H1 (cell line): ENCODE data around the gene TMC6. TPM values are rescaled to one million over a fixed set of nuclear protein-coding genes. Genes with fewer than 3 reads are reported as not detected.

Source experiments
- CTCF ChIA-PET: fragments of 300-600 bp; sonication (Branson Sonifier 250); formaldehyde crosslinking; loops from one replicate; lab custom pipeline; 2021; ENCODE audit not compliant: partially characterized antibody; lab: Charles Lee
- POLR2A ChIA-PET: fragments of 300-600 bp; sonication (Branson Sonifier 250); formaldehyde crosslinking; loops from one replicate; lab custom pipeline; 2021; ENCODE audit warnings: inconsistent platforms; ENCODE audit not compliant: partially characterized antibody; lab: Charles Lee
- DNase-seq, 2 experiments: peaks; one replicate each; pipeline versions ENCODE4 v3.0.0 to v3.0.0-alpha.2; 2010 to 2022; ENCODE audit warnings: low spot score in 2 of 2, low read depth in 1 of 2, mixed read lengths in 1 of 2
- FAIRE-seq: peaks from 2 replicates; lab custom pipeline; 2011; peaks lifted over from hg19 to GRCh38; lab: Jason Lieb, UNC
- H2AFZ ChIP-seq: 2 replicates; pipeline ENCODE4 v1.8.1; 2012; ENCODE audit warnings: low read length, inconsistent platforms
- H2AK5ac ChIP-seq: 2 replicates; pipeline ENCODE4 v1.6.1; 2013; ENCODE audit warnings: low read depth, low read length
- H2BK120ac ChIP-seq: replicated peaks from 2 replicates; pipeline ENCODE3; 2013; ENCODE audit warnings: low read depth, low read length, inconsistent platforms
- H2BK12ac ChIP-seq: 2 replicates; pipeline ENCODE4 v1.6.1; 2013; ENCODE audit warnings: low read depth, low read length
- H2BK15ac ChIP-seq: 2 replicates; pipeline ENCODE4 v1.6.1; 2013; ENCODE audit warnings: low read length
- H2BK20ac ChIP-seq: 2 replicates; pipeline ENCODE4 v1.6.1; 2013; ENCODE audit warnings: low read length
- H2BK5ac ChIP-seq: 2 replicates; pipeline ENCODE4 v1.6.1; 2013; ENCODE audit warnings: low read depth, low read length
- H3K14ac ChIP-seq: 2 replicates; pipeline ENCODE4 v1.6.1; 2013; ENCODE audit warnings: inconsistent platforms; ENCODE audit not compliant: insufficient read length
- H3K18ac ChIP-seq: 2 replicates; pipeline ENCODE4 v1.6.1; 2013; ENCODE audit warnings: low read length; ENCODE audit errors: extremely low read depth
- H3K23ac ChIP-seq: 2 replicates; pipeline ENCODE4 v1.6.1; 2013; ENCODE audit warnings: inconsistent platforms; ENCODE audit not compliant: insufficient read length
- H3K23me2 ChIP-seq: 2 replicates; pipeline ENCODE4 v1.6.1; 2013; ENCODE audit warnings: low read depth, low read length
- H3K27ac ChIP-seq: 2 replicates; pipeline ENCODE4 v1.6.1; 2011; ENCODE audit warnings: low read depth, low read length, inconsistent platforms
- H3K27me3 ChIP-seq, 4 experiments: replicated peaks in 1 of 4; 1 replicate in 1 of 4; 2 replicates in 3 of 4; pipeline versions ENCODE4 v1.6.1 to v1.8.1; 2011 to 2013; ENCODE audit warnings: low read length in 3 of 4, mild to moderate bottlenecking in 3 of 4, inconsistent platforms in 2 of 4, mixed read lengths in 2 of 4, moderate library complexity in 1 of 4; ENCODE audit not compliant: control insufficient read depth in 3 of 4, insufficient read depth in 3 of 4; ENCODE audit errors: extremely low read depth in 1 of 4
- H3K36me3 ChIP-seq, 4 experiments: 2 replicates each; pipeline versions ENCODE4 v1.6.1 to v1.8.1; 2011 to 2013; ENCODE audit warnings: mild to moderate bottlenecking in 4 of 4, low read length in 3 of 4, moderate library complexity in 2 of 4, control low read depth in 1 of 4, inconsistent platforms in 1 of 4; ENCODE audit not compliant: insufficient read depth in 4 of 4, control insufficient read depth in 2 of 4
- H3K4ac ChIP-seq: replicated peaks from 2 replicates; pipeline ENCODE3; 2013; ENCODE audit warnings: low read length, low read depth, mixed read lengths, inconsistent platforms; ENCODE audit not compliant: insufficient read length
- H3K4me1 ChIP-seq, 4 experiments: replicated peaks in 1 of 4; 1 replicate in 1 of 4; 2 replicates in 3 of 4; pipeline versions ENCODE4 v1.6.1 to v1.8.1; 2011 to 2013; ENCODE audit warnings: low read length in 3 of 4, inconsistent platforms in 2 of 4, mixed read lengths in 1 of 4; ENCODE audit not compliant: insufficient read depth in 4 of 4, control insufficient read depth in 3 of 4
- H3K4me2 ChIP-seq, 2 experiments: 2 replicates each; pipeline versions ENCODE4 v1.6.1 to v1.8.1; 2011 to 2013; ENCODE audit warnings: low read depth in 2 of 2, low read length in 2 of 2, control low read depth in 1 of 2, inconsistent platforms in 1 of 2, mild to moderate bottlenecking in 1 of 2; ENCODE audit not compliant: insufficient read depth in 1 of 2
- H3K4me3 ChIP-seq, 4 experiments: fragments of 200-600, 300-600 bp in 1 of 4; sonication (generic), shearing (Covaris generic), sonication (Bioruptor Twin) in 1 of 4; 2 replicates each; pipeline versions ENCODE4 v1.5.1 to v1.8.1; 2011 to 2016; ENCODE audit warnings: low read length in 4 of 4, low read depth in 3 of 4, control low read depth in 2 of 4, inconsistent platforms in 2 of 4, mild to moderate bottlenecking in 2 of 4, mixed read lengths in 1 of 4, moderate library complexity in 1 of 4; ENCODE audit not compliant: insufficient read depth in 2 of 4; ENCODE audit errors: extremely low read depth in 1 of 4
- H3K56ac ChIP-seq: replicated peaks from 2 replicates; pipeline ENCODE3; 2013; ENCODE audit warnings: low read depth, mild to moderate bottlenecking, mixed read lengths, low read length, inconsistent platforms; ENCODE audit not compliant: insufficient read length
- H3K79me1 ChIP-seq: 2 replicates; pipeline ENCODE4 v1.6.1; 2013; ENCODE audit warnings: low read depth, low read length, control low read depth
- H3K79me2 ChIP-seq, 2 experiments: 2 replicates each; pipeline versions ENCODE4 v1.6.1 to v1.8.1; 2012 to 2013; ENCODE audit warnings: low read length in 2 of 2, mild to moderate bottlenecking in 2 of 2, inconsistent platforms in 1 of 2; ENCODE audit not compliant: insufficient read depth in 2 of 2, control insufficient read depth in 1 of 2
- H3K9ac ChIP-seq, 4 experiments: replicated peaks in 1 of 4; 1 replicate in 1 of 4; 2 replicates in 3 of 4; pipeline versions ENCODE4 v1.6.1 to v1.8.1; 2011 to 2013; ENCODE audit warnings: low read depth in 3 of 4, low read length in 3 of 4, control low read depth in 2 of 4, mild to moderate bottlenecking in 2 of 4, moderate library complexity in 2 of 4, inconsistent platforms in 1 of 4; ENCODE audit errors: extremely low read depth in 1 of 4
- H3K9me3 ChIP-seq, 2 experiments: 2 replicates each; pipeline versions ENCODE4 v1.6.1 to v1.8.1; 2012 to 2013; ENCODE audit warnings: mild to moderate bottlenecking in 2 of 2, moderate library complexity in 2 of 2, control low read depth in 1 of 2, inconsistent platforms in 1 of 2, low read depth in 1 of 2, low read length in 1 of 2, mixed read lengths in 1 of 2; ENCODE audit not compliant: insufficient read depth in 2 of 2
- H4K20me1 ChIP-seq, 2 experiments: replicated peaks in 1 of 2; 2 replicates each; pipeline versions ENCODE3 to v1.8.1; 2011 to 2013; ENCODE audit warnings: inconsistent platforms in 2 of 2, low read length in 2 of 2, mild to moderate bottlenecking in 1 of 2; ENCODE audit not compliant: insufficient read depth in 2 of 2, control insufficient read depth in 1 of 2
- H4K5ac ChIP-seq: 2 replicates; pipeline ENCODE4 v1.6.1; 2013; ENCODE audit warnings: low read length, low read depth, mixed read lengths, inconsistent platforms; ENCODE audit not compliant: insufficient read length
- H4K8ac ChIP-seq: 2 replicates; pipeline ENCODE4 v1.8.0; 2013; ENCODE audit warnings: mild to moderate bottlenecking, moderate library complexity, low read length, inconsistent platforms; ENCODE audit not compliant: insufficient read depth; ENCODE audit errors: extremely low read depth
- H4K91ac ChIP-seq: replicated peaks from 2 replicates; pipeline ENCODE3; 2013; ENCODE audit warnings: low read length, mixed read lengths, inconsistent platforms; ENCODE audit not compliant: insufficient read length
- RXRA ChIP-seq: IDR thresholded peaks from 2 replicates; pipeline ENCODE4 v1.6.1; 2011; ENCODE audit warnings: low read depth, mild to moderate bottlenecking, low read length, moderate library complexity; ENCODE audit not compliant: insufficient read depth
- SIRT6 ChIP-seq: IDR thresholded peaks from one replicate; pipeline ENCODE4 v1.7.1; 2012; ENCODE audit warnings: low read length, inconsistent platforms
- WGBS, 2 experiments: shearing (Covaris generic) in 1 of 2; methylation state at CpG; one replicate each; pipeline versions ENCODE4 v1.1.6 to v1.1.7; 2013 to 2015; ENCODE audit warnings: low lambda C conversion rate in 2 of 2, mixed read lengths in 2 of 2, inconsistent platforms in 1 of 2, low coverage in 1 of 2, missing lambda C conversion rate in 1 of 2; ENCODE audit not compliant: insufficient replicate concordance in 2 of 2, insufficient coverage in 1 of 2, insufficient read length in 1 of 2; ENCODE audit errors: extremely low coverage in 1 of 2, missing lambda C conversion rate in 1 of 2; 5-methylcytosine and 5-hydroxymethylcytosine counted together
- polyA plus RNA-seq, 7 experiments: library from polyadenylated mRNA; depleted of rRNA in 3 of 7; stranded (reverse) in 5 of 7; unstranded in 2 of 7; fragments of >200 nt in 5 of 7; fragments of 200-250 nt in 2 of 7; gene quantifications; 1 replicate in 5 of 7; 2 replicates in 1 of 7; 4 replicates in 1 of 7; pipeline versions ENCODE4 v1.2.1 to v1.2.3, GENCODE V29; 2011 to 2013; ENCODE audit warnings: missing spikeins in 2 of 7, mixed read lengths in 2 of 7
- total RNA-seq: library from RNA; stranded (reverse); fragmentation: NEBNext Ultra II Directional; extraction: Animal tissue kit (Norgen Biotek cat#: 25700); gene quantifications from 2 replicates; pipeline ENCODE4 v1.2.1, GENCODE V29; 2021

TMC6 gene
- total and polyA plus RNA-seq, 2 of the 8 experiments (the other 6 are each of a cell fraction or from before 2014, with no cell fraction given), result 39.4 to 77.6 TPM

DNA sequence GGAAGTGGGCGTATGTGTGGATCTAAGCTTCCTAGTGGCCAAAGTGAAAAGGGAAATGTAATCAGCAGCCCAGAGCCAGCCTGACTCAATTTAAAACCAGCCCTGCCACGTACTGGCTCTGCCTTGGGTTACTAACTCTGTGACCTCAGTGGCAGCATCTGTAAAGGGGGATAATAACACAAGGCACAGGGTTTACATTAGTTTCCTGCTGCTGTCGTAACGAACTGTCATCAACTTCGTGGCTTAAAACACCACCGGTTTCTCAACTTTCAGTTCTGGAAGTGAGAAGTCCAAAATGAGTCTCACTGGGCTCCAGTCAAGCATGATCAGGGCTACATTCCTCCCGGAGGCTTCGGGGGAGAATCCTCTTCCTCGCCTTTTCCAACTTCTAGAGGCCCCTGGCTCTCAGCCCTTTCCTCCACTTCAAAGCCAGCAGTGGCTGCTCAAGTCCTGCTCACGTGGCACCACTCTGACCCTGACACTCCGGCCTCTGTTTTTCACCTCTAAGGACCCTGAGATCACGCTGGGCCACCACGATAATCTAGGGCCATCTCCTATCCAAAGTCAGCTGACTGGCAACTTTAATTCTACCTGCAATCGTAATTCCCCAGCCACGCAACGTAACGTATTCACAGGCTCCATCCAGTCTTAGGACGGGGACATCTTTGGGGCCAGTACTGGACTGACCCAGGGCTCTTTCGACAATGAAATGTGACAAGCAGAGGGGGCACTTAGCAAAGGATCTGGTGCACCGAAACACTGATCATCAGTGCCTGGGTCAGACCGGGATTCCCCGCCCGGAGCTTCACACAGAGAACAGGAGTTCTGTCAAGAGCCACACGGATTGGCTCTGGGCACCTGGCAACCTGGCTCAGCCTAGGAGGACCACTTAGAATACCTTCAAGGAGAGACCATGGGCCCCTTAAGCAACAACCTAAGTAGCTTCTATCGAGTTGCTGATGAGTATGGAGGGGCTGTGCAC lies 14.5 kb downstream of the TMC6 start:
- ChIA-PET CTCF (interaction anchor here (0.7 to 5.2 kb wide), 20 partner anchors 8 to 100 kb away, joined by 3 to 33 read pairs (median 4); partner anchors contain the start of genes BIRC5, TMC6 and TMC8), POLR2A (interaction anchor here (1.0 to 3.5 kb wide), 7 partner anchors 10 to 72 kb away, joined by 3 to 16 read pairs (median 4); partner anchors contain the start of genes TK1 and TMC6)
- no peak overlapping the region for H3K23ac ChIP-seq
- no peak overlapping the region for H2BK12ac ChIP-seq
- no peak overlapping the region for H2BK5ac ChIP-seq
- H3K14ac ChIP-seq, result no peak overlapping the region
- no peak overlapping the region for H2BK15ac ChIP-seq
- H3K4me1 ChIP-seq, result no peaks in the 10 kb centered on the region; a peak in 1 of 7 replicates
- H2AFZ ChIP-seq, result no peak overlapping the region
- no peaks in the 10 kb centered on the region for H3K79me1 ChIP-seq
- no peak overlapping the region for H4K91ac ChIP-seq
- WGBS, 2 experiments, result 94% methylated on average over 25 of the region's 25 CpGs; no CpG with 5 or more reads in 1 of the 2 experiments
- no peak overlapping the region for H3K4me3 ChIP-seq
- FAIRE-seq, result no peak
- no peak overlapping the region for H2BK120ac ChIP-seq
- H2AK5ac ChIP-seq, result no peak overlapping the region
- no peaks in the 10 kb centered on the region for H3K27me3 ChIP-seq
- no peak overlapping the region for H3K9ac ChIP-seq
- no peaks in the 10 kb centered on the region for H3K23me2 ChIP-seq
- H4K5ac ChIP-seq, result no peak overlapping the region
- H4K8ac ChIP-seq, result no peak overlapping the region
- no peak overlapping the region for H3K4me2 ChIP-seq
- no peak overlapping the region for H3K18ac ChIP-seq
- no peak overlapping the region for H3K56ac ChIP-seq
- DNase-seq, result no peak
- H3K79me2 ChIP-seq, result no peaks in the 10 kb centered on the region
- H3K27ac ChIP-seq, result no peak overlapping the region
- no peak overlapping the region for H2BK20ac ChIP-seq
- peaks cover 3 to 4% of the 10 kb centered on the region in 2 experiments for H4K20me1 ChIP-seq
- no peaks in the 10 kb centered on the region for H3K9me3 ChIP-seq
- H3K36me3 ChIP-seq, result no peaks in the 10 kb centered on the region
- no peak overlapping the region for H3K4ac ChIP-seq
- TF ChIP-seq SIRT6 (no peak), RXRA (no peak)
